WTC11 (cell line): Measurements from ENCODE around the gene TEX50. TPM values are rescaled to one million over a fixed set of nuclear protein-coding genes. Genes with fewer than 3 reads are reported as not detected.
"Not testable (repeated sequence)": the region's sequence is repeated elsewhere in the genome, so short reads cannot be mapped to it uniquely, and the experiment has no call there.

ENCODE experiments used
- ATAC-seq: fragments of 200-7000 bp; cut with Tn5 transposase; 2 replicates; pipeline ENCODE4 v1.10.0; 2021; ENCODE audit warnings: mild to moderate bottlenecking, moderate library complexity
- CTCF ChIA-PET: fragments of 300-600 bp; sonication (Branson Sonifier 250); formaldehyde crosslinking; loops from one replicate; lab custom pipeline; 2021; ENCODE audit warnings: antibody characterized with exemption; lab: Charles Lee
- POLR2A ChIA-PET: fragments of 350-600 bp; sonication (Branson Sonifier 250); formaldehyde crosslinking; loops from one replicate; lab custom pipeline; 2021; ENCODE audit warnings: antibody characterized with exemption; lab: Charles Lee
- DNase-seq: peaks from one replicate; pipeline ENCODE4 v3.0.0; 2021; ENCODE audit warnings: low spot score
- H3K27ac Mint-ChIP-seq: 2 replicates; pipeline ENCODE4 v1.8.0; 2021; ENCODE audit warnings: mixed read lengths
- H3K27me3 Mint-ChIP-seq: 2 replicates; pipeline ENCODE4 v1.8.0; 2021; ENCODE audit warnings: low read depth, mild to moderate bottlenecking, moderate library complexity, mixed read lengths
- H3K36me3 Mint-ChIP-seq: 2 replicates; pipeline ENCODE4 v1.8.0; 2021; ENCODE audit warnings: mixed read lengths
- H3K4me1 Mint-ChIP-seq: 2 replicates; pipeline ENCODE4 v1.8.0; 2022; ENCODE audit warnings: mixed read lengths
- H3K4me3 Mint-ChIP-seq: 2 replicates; pipeline ENCODE4 v1.8.0; 2021; ENCODE audit warnings: mild to moderate bottlenecking, moderate library complexity, mixed read lengths
- H3K9me3 Mint-ChIP-seq: 2 replicates; pipeline ENCODE4 v1.8.0; 2021; ENCODE audit warnings: mixed read lengths
- ATF1 ChIP-seq: sonication (generic); formaldehyde crosslinking; IDR thresholded peaks from 2 replicates; pipeline ENCODE4 v1.8.1; 2023; ENCODE audit warnings: mild to moderate bottlenecking, moderate library complexity, missing genetic modification reagents
- ELF4 ChIP-seq: sonication (generic); formaldehyde crosslinking; IDR thresholded peaks from 2 replicates; pipeline ENCODE4 v1.8.1; 2022; ENCODE audit warnings: low read depth, mild to moderate bottlenecking, moderate library complexity, missing genetic modification reagents
- MYBL2 ChIP-seq: sonication (generic); formaldehyde crosslinking; IDR thresholded peaks from 2 replicates; pipeline ENCODE4 v1.8.1; 2023; ENCODE audit warnings: mild to moderate bottlenecking, moderate library complexity, missing genetic modification reagents
- SOX15 ChIP-seq: fragments of 250-450 bp; sonication (Bioruptor Pico); IDR thresholded peaks from 2 replicates; pipeline ENCODE4 v1.9.0; 2021; ENCODE audit warnings: mild to moderate bottlenecking
- TP53 ChIP-seq: sonication (generic); formaldehyde crosslinking; IDR thresholded peaks from 2 replicates; pipeline ENCODE4 v1.8.1; 2023; ENCODE audit warnings: mild to moderate bottlenecking, missing genetic modification reagents
- ZNF219 ChIP-seq: sonication (generic); formaldehyde crosslinking; IDR thresholded peaks from 2 replicates; pipeline ENCODE4 v1.8.0; 2023; ENCODE audit warnings: missing genetic modification reagents, mild to moderate bottlenecking, borderline replicate concordance
- ZNF232 ChIP-seq: sonication (generic); formaldehyde crosslinking; IDR thresholded peaks from 2 replicates; pipeline ENCODE4 v1.8.0; 2022; ENCODE audit warnings: mild to moderate bottlenecking, missing genetic modification reagents
- total RNA-seq: library from RNA; stranded (reverse); gene quantifications from 3 replicates; pipeline ENCODE4 v1.2.3, GENCODE V29; 2021
- TF ChIP-seq, protein P1 (sequence below): sonication (generic); formaldehyde crosslinking; conservative IDR thresholded peaks from 2 replicates; pipeline ENCODE4 v1.8.1; 2022; ENCODE audit warnings: mild to moderate bottlenecking, missing genetic modification reagents
- TF ChIP-seq, protein P2 (sequence below): sonication (generic); formaldehyde crosslinking; IDR thresholded peaks from 2 replicates; pipeline ENCODE4 v1.8.1; 2022; ENCODE audit warnings: missing genetic modification reagents, borderline replicate concordance
- TF ChIP-seq, protein P3 (sequence below): fragments of 250-450 bp; sonication (Bioruptor Pico); IDR thresholded peaks from 2 replicates; pipeline ENCODE4 v2.1.2; 2022; ENCODE audit warnings: mild to moderate bottlenecking, moderate library complexity
- TF ChIP-seq, protein P4 (sequence below): sonication (generic); formaldehyde crosslinking; IDR thresholded peaks from 2 replicates; pipeline ENCODE4 v1.8.0; 2023; ENCODE audit warnings: missing genetic modification reagents, mild to moderate bottlenecking, borderline replicate concordance
- TF ChIP-seq, protein P5 (sequence below): sonication (generic); formaldehyde crosslinking; IDR thresholded peaks from 2 replicates; pipeline ENCODE4 v1.8.1; 2023; ENCODE audit warnings: mild to moderate bottlenecking, missing genetic modification reagents, borderline replicate concordance
- TF ChIP-seq, protein P6 (sequence below): sonication (generic); formaldehyde crosslinking; IDR thresholded peaks from 2 replicates; pipeline ENCODE4 v1.8.0; 2022; ENCODE audit warnings: mild to moderate bottlenecking, missing genetic modification reagents

Gene TEX50
- total RNA-seq, 1 experiment from 2014 or later: not detected

DNA sequence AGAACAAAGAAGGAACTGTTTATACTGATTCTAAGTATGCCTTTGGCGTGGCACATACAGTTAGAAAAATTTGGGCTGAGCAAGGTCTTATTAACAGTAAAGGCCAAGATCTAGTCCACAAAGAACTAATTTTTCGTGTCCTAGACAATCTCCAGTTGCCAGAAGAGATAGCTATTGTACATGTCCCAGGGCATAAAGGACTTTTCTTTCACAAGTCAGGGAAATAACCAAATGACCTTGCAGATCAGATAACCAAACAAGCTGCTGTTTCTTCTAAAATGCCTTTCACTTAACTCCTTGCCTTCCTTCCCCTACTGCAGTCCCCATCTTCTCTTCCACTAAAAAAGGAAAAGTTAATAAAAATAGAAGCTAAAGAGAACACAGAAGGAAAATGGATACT, 4.0 kb downstream of the TEX50 start:
- Mint-ChIP-seq H3K4me1 (peaks cover 15% of the 10 kb centered on the region), H3K9me3 (peaks cover 41% of the 10 kb centered on the region), H3K27ac (no peak overlapping the region), H3K4me3 (peak overlapping the region; percentile 64), H3K36me3 (peaks cover 41% of the 10 kb centered on the region), H3K27me3 (no peaks in the 10 kb centered on the region)
- no peak for TF ChIP-seq ATF1 (CRISPR knock-in tag)
- TF ChIP-seq, protein P1, sequence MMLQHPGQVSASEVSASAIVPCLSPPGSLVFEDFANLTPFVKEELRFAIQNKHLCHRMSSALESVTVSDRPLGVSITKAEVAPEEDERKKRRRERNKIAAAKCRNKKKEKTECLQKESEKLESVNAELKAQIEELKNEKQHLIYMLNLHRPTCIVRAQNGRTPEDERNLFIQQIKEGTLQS (CRISPR knock-in tag): no peak
- TF ChIP-seq, protein P2, sequence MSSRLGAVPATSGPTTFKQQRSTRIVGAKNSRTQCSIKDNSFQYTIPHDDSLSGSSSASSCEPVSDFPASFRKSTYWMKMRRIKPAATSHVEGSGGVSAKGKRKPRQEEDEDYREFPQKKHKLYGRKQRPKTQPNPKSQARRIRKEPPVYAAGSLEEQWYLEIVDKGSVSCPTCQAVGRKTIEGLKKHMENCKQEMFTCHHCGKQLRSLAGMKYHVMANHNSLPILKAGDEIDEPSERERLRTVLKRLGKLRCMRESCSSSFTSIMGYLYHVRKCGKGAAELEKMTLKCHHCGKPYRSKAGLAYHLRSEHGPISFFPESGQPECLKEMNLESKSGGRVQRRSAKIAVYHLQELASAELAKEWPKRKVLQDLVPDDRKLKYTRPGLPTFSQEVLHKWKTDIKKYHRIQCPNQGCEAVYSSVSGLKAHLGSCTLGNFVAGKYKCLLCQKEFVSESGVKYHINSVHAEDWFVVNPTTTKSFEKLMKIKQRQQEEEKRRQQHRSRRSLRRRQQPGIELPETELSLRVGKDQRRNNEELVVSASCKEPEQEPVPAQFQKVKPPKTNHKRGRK (CRISPR knock-in tag): no peak
- TF ChIP-seq, protein P3, sequence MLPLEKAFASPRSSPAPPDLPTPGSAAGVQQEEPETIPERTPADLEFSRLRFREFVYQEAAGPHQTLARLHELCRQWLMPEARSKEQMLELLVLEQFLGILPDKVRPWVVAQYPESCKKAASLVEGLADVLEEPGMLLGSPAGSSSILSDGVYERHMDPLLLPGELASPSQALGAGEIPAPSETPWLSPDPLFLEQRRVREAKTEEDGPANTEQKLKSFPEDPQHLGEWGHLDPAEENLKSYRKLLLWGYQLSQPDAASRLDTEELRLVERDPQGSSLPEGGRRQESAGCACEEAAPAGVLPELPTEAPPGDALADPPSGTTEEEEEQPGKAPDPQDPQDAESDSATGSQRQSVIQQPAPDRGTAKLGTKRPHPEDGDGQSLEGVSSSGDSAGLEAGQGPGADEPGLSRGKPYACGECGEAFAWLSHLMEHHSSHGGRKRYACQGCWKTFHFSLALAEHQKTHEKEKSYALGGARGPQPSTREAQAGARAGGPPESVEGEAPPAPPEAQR (CRISPR knock-in tag): no peak
- no peak for TF ChIP-seq ZNF219 (CRISPR knock-in tag)
- no peak for TF ChIP-seq ZNF232 (CRISPR knock-in tag)
- TF ChIP-seq, protein P4, sequence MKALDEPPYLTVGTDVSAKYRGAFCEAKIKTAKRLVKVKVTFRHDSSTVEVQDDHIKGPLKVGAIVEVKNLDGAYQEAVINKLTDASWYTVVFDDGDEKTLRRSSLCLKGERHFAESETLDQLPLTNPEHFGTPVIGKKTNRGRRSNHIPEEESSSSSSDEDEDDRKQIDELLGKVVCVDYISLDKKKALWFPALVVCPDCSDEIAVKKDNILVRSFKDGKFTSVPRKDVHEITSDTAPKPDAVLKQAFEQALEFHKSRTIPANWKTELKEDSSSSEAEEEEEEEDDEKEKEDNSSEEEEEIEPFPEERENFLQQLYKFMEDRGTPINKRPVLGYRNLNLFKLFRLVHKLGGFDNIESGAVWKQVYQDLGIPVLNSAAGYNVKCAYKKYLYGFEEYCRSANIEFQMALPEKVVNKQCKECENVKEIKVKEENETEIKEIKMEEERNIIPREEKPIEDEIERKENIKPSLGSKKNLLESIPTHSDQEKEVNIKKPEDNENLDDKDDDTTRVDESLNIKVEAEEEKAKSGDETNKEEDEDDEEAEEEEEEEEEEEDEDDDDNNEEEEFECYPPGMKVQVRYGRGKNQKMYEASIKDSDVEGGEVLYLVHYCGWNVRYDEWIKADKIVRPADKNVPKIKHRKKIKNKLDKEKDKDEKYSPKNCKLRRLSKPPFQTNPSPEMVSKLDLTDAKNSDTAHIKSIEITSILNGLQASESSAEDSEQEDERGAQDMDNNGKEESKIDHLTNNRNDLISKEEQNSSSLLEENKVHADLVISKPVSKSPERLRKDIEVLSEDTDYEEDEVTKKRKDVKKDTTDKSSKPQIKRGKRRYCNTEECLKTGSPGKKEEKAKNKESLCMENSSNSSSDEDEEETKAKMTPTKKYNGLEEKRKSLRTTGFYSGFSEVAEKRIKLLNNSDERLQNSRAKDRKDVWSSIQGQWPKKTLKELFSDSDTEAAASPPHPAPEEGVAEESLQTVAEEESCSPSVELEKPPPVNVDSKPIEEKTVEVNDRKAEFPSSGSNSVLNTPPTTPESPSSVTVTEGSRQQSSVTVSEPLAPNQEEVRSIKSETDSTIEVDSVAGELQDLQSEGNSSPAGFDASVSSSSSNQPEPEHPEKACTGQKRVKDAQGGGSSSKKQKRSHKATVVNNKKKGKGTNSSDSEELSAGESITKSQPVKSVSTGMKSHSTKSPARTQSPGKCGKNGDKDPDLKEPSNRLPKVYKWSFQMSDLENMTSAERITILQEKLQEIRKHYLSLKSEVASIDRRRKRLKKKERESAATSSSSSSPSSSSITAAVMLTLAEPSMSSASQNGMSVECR (CRISPR knock-in tag): no peak
- TF ChIP-seq ELF4: no peak
- no peak for TF ChIP-seq SOX15 (CRISPR knock-in tag)
- no peak for TF ChIP-seq TP53
- TF ChIP-seq, protein P5, sequence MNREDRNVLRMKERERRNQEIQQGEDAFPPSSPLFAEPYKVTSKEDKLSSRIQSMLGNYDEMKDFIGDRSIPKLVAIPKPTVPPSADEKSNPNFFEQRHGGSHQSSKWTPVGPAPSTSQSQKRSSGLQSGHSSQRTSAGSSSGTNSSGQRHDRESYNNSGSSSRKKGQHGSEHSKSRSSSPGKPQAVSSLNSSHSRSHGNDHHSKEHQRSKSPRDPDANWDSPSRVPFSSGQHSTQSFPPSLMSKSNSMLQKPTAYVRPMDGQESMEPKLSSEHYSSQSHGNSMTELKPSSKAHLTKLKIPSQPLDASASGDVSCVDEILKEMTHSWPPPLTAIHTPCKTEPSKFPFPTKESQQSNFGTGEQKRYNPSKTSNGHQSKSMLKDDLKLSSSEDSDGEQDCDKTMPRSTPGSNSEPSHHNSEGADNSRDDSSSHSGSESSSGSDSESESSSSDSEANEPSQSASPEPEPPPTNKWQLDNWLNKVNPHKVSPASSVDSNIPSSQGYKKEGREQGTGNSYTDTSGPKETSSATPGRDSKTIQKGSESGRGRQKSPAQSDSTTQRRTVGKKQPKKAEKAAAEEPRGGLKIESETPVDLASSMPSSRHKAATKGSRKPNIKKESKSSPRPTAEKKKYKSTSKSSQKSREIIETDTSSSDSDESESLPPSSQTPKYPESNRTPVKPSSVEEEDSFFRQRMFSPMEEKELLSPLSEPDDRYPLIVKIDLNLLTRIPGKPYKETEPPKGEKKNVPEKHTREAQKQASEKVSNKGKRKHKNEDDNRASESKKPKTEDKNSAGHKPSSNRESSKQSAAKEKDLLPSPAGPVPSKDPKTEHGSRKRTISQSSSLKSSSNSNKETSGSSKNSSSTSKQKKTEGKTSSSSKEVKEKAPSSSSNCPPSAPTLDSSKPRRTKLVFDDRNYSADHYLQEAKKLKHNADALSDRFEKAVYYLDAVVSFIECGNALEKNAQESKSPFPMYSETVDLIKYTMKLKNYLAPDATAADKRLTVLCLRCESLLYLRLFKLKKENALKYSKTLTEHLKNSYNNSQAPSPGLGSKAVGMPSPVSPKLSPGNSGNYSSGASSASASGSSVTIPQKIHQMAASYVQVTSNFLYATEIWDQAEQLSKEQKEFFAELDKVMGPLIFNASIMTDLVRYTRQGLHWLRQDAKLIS (CRISPR knock-in tag): no peak
- TF ChIP-seq, protein P6, sequence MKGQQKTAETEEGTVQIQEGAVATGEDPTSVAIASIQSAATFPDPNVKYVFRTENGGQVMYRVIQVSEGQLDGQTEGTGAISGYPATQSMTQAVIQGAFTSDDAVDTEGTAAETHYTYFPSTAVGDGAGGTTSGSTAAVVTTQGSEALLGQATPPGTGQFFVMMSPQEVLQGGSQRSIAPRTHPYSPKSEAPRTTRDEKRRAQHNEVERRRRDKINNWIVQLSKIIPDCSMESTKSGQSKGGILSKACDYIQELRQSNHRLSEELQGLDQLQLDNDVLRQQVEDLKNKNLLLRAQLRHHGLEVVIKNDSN: no peak
- no peak for TF ChIP-seq MYBL2
- ChIA-PET CTCF (no interaction called here), POLR2A (no interaction called here)
- ATAC-seq (no peak), DNase-seq (no peak)

DNA sequence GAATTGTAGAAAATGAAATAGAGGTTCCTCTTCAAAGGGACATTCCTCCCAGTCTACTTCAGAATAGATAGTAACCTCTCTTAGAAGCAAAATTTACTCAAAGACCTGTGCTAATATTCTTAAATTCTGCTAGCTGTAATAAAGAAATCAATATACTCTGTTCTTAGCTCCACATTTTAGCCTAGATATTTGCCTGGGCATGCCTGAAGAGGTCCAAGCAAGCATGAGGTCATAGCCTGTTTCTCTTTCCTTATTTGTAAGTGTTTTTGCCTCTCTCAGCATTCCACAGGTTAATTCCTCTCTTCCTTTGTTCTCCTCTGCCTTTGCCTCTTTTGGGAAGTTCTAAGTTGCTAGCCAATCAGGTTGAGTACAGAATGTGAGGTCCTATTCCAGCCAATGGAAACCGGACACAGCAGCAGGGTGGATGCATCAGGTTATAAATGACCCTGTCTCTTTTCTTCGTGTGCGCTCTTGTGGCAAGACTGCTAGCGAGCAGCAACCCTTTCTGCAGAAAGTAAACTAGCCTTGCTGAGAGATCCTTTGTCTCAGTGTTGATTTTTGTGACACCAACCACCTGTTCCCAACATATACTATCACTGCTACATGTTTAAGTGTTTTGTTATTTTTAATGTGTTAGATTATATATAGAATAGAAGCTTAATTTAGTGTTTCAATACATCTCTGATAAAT, 7.5 kb downstream of the TEX50 start:
- ATAC-seq, DNase-seq, POLR2A ChIA-PET, H3K27me3 Mint-ChIP-seq, H3K4me3 Mint-ChIP-seq, CTCF ChIA-PET: not testable (repeated sequence)
- Mint-ChIP-seq H3K27ac (peak overlapping the region; percentile 85), H3K4me1 (peaks cover 16% of the 10 kb centered on the region), H3K9me3 (peaks cover 31% of the 10 kb centered on the region), H3K36me3 (peaks cover 32% of the 10 kb centered on the region)
